Brain microvascular endothelial cell (primary cell): ENCODE results near the gene KIF1B.
A peak's percentile ranks its signal among the peaks of the same experiment; 100 is the strongest.

Experiments used
- DNase-seq: peaks from one replicate; pipeline ENCODE4 v3.0.0-alpha.2; 2020
- H3K27ac ChIP-seq: fragments of 250-450 bp; sonication (Bioruptor Pico); 2 replicates; pipeline ENCODE4 v1.5.1; 2020; ENCODE audit warnings: mild to moderate bottlenecking, moderate library complexity
- H3K27me3 ChIP-seq: fragments of 250-450 bp; sonication (Bioruptor Pico); replicated peaks from 2 replicates; pipeline ENCODE4 v1.5.1; 2020; ENCODE audit warnings: mild to moderate bottlenecking
- H3K36me3 ChIP-seq: fragments of 250-450 bp; sonication (Bioruptor Pico); replicated peaks from 2 replicates; pipeline ENCODE4 v1.5.1; 2020; ENCODE audit warnings: mild to moderate bottlenecking
- H3K4me3 ChIP-seq: 2 replicates; pipeline ENCODE4 v1.5.1; 2011; ENCODE audit warnings: low read depth, mild to moderate bottlenecking, control low read depth, low read length, moderate library complexity
- CTCF ChIP-seq: IDR thresholded peaks from 2 replicates; pipeline ENCODE4 v1.5.1; 2011; ENCODE audit warnings: low read depth, mild to moderate bottlenecking, moderate library complexity, low read length, control low read depth, inconsistent platforms; ENCODE audit errors: missing control alignments
- in situ Hi-C: cut with HindIII; loops from 2 replicates; pipeline ENCODE4 v1.10.0; 2017; ENCODE audit warnings: low sequenced_read_pairs, low pct_ligation_motif_present

Gene KIF1B

GRCh38 chr1:10209905-10210810 lies at the start of gene KIF1B:
Gene KIF1B (plus strand): TSS chr1:10210570. CDS start chr1:10232329, 21,759 bp downstream.
- H3K36me3 ChIP-seq: no peaks in the 10 kb centered on the region
- in situ Hi-C loops: no loop called here
- peak within 1 kb of the TSS; percentile 97 for H3K4me3 ChIP-seq
- peak; percentile 94 for DNase-seq
- TF ChIP-seq CTCF: peak; percentile 91
- no peaks in the 10 kb centered on the region for H3K27me3 ChIP-seq
- H3K27ac ChIP-seq: peak within 1 kb of the TSS; percentile 97

- DNase-seq: no peak
- Histone ChIP-seq H3K27ac (no peak overlapping the region), H3K4me3 (no peak overlapping the region), H3K27me3 (no peaks in the 10 kb centered on the region), H3K36me3 (peaks cover 18% of the 10 kb centered on the region)
- no peak for TF ChIP-seq CTCF
- in situ Hi-C loops: no loop called here
Observed at GRCh38 chr1:10160907-10161490, 49.4 kb upstream of the KIF1B start.

GRCh38 chr1:10161541-10162290 lies 48.7 kb upstream of the KIF1B start:
- Histone ChIP-seq H3K27me3 (no peaks in the 10 kb centered on the region), H3K27ac (no peak overlapping the region), H3K36me3 (peaks cover 21% of the 10 kb centered on the region), H3K4me3 (no peak overlapping the region)
- no peak for DNase-seq
- in situ Hi-C loops: no loop called here
- TF ChIP-seq CTCF: no peak

GRCh38 chr1:10168912-10169514 lies 41.4 kb upstream of the KIF1B start:
- Histone ChIP-seq H3K4me3 (no peak overlapping the region), H3K27me3 (no peaks in the 10 kb centered on the region), H3K36me3 (peaks cover 46% of the 10 kb centered on the region), H3K27ac (no peak overlapping the region)
- no peak for TF ChIP-seq CTCF
- in situ Hi-C loops: no loop called here
- DNase-seq: no peak

- no peak overlapping the region for H3K4me3 ChIP-seq
- H3K27me3 ChIP-seq: no peaks in the 10 kb centered on the region
- H3K27ac ChIP-seq: no peak overlapping the region
- H3K36me3 ChIP-seq: peaks cover 41% of the 10 kb centered on the region
- no peak for DNase-seq
- TF ChIP-seq CTCF: no peak
- in situ Hi-C loops: no loop called here
Observed at GRCh38 chr1:10170239-10170574, 40.2 kb upstream of the KIF1B start.
